GM21825 (cell line): Measurements from ENCODE around the gene RYR1.
"Not testable (repeated sequence)": the region's sequence is repeated elsewhere in the genome, so short reads cannot be mapped to it uniquely, and the experiment has no call there.

Experiments used
- ATAC-seq: cut with Tn5 transposase; IDR thresholded peaks from one replicate; pipeline ENCODE4 v1.9.1; 2021; ENCODE audit warnings: mild to moderate bottlenecking, moderate library complexity; ENCODE audit not compliant: unreplicated experiment

RYR1 gene

DNA sequence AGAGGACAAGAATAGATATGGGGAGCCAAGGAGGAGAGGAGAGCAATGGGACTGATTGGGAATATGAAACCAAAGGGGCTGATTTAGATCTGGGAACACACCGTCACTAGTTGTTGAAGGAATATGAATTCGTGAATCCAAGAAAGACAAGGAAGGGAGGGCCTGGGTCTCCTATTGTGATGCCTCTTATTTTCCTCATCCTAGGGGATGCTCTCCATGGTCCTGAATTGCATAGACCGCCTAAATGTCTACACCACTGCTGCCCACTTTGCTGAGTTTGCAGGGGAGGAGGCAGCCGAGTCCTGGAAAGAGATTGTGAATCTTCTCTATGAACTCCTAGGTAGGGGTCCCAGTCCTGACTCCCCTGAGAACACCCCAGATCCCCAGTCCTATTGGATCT lies 21.5 kb downstream of the RYR1 start:
- no peak for ATAC-seq

DNA sequence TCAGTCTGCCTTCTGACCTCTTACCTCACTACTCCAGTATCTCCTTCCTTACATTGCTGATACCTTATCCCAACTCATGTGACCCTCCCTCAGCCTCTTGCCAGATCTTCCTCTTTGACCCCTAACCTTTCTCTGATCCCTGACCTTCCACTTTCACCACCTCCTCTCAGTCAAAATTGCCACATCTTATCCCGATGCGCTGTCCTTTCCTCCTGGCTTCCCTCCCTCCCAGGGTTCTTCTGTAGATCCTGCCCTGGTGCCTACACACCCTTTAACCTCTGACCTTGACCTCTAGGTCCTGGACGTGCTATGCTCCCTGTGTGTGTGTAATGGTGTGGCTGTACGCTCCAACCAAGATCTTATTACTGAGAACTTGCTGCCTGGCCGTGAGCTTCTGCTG lies 23.7 kb downstream of the RYR1 start:
- no peak for ATAC-seq

DNA sequence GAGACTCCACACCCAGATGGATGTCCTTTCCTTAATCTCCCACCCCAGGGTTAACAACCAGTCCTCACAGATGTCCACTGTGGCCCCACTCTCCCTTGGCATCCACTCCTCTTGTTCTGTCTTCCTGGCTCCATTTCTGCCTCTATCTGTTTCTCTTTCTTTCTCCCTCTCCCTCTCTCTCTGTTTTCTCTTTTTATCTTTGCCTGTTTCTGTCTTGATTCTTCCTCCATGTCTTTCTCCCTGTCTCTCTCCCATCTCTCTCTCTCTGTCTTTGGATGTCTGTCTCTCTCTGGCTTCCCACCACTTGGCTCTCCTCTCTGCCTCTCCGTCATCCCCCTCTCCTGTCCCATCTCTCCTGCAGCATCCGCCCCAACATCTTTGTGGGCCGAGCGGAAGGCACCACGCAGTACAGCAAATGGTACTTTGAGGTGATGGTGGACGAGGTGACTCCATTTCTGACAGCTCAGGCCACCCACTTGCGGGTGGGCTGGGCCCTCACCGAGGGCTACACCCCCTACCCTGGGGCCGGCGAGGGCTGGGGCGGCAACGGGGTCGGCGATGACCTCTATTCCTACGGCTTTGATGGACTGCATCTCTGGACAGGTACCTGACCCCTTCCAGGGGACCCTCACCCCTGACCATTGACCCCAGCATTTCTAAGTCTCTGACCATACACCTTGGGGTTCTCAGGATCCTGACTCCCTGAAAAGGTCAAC lies 24.4 kb downstream of the RYR1 start:
- no peak for ATAC-seq

DNA sequence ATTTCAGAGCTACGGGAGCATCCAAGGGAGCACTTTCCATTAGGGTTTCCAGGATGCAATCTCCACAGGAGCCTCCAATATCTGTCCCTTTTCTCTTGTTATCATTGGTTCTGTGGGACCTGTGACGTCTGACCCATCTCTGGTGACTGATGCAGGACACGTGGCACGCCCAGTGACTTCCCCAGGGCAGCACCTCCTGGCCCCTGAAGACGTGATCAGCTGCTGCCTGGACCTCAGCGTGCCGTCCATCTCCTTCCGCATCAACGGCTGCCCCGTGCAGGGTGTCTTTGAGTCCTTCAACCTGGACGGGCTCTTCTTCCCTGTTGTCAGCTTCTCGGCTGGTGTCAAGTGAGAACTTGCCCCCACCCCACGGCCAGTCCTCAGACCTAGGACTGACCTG lies 25.5 kb downstream of the RYR1 start:
- ATAC-seq, result no peak

DNA sequence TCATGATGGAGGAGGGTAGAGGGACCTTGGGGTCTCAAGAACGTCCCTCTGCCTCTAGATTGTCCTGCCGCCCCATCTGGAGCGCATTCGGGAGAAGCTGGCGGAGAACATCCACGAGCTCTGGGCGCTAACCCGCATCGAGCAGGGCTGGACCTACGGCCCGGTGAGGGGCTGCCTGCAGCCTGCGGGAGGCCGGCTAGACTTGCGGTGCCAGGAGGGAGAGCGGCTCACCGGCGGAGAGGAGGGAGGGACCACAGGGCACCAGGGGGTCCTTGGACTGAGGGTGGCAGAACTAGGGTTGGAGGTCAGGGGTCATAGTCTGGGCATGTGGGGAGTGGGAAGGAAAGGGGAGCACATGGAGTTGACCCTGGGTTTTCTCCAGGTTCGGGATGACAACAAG lies 29.9 kb downstream of the RYR1 start:
- no peak for ATAC-seq

DNA sequence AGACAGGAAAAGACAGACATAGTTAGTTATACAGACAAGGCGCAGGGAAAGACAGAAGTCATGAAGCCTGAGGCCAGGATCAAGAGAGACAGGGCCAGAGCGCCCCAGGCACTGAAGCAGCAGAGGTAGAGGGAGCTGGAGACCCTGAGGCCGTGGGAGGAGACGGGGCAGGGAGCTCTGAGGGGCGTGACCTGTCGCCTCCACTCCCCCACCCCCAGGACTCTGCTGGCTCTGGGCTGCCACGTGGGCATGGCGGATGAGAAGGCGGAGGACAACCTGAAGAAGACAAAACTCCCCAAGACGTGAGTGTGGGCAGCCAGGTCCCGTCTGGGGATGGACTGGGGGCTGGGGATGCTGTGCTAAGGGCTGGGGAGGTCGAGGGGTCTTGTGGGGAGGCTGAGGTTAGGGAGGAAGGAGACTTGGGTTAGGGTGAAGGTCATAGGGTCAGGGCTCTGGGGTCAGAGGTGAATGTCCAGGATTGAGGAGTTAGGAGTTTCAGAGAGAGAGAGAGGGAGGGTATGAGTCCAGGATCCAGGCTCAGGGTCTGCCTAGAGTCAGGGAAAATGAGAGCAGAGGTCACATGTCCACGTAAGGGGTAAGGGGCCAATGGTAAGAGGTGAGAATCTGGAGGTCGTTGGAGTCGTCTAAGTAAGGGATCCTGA lies 31.1 kb downstream of the RYR1 start:
- ATAC-seq, result no peak

DNA sequence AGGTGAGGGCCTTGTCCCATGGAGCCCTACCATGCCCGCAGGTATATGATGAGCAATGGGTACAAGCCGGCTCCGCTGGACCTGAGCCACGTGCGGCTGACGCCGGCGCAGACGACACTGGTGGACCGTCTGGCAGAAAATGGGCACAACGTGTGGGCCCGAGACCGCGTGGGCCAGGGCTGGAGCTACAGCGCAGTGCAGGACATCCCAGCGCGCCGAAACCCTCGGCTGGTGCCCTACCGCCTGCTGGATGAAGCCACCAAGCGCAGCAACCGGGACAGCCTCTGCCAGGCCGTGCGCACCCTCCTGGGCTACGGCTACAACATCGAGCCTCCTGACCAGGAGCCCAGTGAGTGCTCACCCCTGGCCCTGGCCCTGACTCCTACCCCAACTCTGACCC lies 32.6 kb downstream of the RYR1 start:
- ATAC-seq, result no peak

DNA sequence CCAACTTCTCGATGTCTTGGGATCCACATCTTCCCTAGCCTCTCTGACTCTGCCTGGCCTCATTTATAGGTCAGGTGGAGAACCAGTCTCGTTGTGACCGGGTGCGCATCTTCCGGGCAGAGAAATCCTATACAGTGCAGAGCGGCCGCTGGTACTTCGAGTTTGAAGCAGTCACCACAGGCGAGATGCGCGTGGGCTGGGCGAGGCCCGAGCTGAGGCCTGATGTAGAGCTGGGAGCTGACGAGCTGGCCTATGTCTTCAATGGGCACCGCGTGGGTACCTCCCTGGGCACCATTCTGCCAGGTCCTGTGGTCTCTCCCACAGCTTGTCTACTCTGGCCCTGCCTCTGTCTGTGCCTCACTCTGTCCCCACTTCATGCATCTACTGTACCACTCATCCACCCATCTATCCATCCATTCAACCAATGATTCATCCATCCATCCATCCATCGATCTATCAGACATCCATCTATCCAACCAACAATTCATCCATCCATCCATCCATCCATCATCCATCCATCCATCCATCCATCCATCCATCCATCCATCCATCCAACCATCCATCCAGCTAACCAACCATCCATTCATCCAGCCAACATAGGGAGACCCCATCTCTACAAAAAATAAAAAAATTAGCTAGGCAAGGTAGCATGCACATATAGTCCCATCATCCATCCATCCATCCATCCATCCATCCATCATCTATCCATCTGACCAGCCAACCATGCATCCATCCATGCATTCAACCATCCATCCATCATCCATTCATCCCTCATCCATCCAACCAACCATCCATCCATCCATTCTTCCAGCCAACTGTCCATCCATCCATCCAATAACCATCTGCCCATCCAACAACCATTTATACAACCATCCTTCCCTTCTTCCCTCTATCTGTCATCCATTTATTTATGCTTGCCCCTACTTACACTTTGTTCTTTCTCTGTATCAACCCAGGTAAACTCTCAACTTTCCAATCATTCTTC lies 34.3 kb downstream of the RYR1 start:
- no peak for ATAC-seq

DNA sequence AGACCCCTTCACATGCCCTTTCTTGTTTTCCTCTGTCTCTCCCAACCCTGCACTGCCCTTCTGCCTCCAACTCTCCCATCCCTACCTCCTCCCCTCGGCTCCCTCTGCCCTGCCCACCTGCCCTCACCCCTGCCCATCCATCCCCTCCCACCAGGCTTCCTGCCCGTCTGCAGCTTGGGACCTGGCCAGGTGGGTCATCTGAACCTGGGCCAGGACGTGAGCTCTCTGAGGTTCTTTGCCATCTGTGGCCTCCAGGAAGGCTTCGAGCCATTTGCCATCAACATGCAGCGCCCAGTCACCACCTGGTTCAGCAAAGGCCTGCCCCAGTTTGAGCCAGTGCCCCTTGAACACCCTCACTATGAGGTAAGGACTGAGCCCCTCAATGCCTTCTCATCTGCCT lies 35.7 kb downstream of the RYR1 start:
- no peak for ATAC-seq

DNA sequence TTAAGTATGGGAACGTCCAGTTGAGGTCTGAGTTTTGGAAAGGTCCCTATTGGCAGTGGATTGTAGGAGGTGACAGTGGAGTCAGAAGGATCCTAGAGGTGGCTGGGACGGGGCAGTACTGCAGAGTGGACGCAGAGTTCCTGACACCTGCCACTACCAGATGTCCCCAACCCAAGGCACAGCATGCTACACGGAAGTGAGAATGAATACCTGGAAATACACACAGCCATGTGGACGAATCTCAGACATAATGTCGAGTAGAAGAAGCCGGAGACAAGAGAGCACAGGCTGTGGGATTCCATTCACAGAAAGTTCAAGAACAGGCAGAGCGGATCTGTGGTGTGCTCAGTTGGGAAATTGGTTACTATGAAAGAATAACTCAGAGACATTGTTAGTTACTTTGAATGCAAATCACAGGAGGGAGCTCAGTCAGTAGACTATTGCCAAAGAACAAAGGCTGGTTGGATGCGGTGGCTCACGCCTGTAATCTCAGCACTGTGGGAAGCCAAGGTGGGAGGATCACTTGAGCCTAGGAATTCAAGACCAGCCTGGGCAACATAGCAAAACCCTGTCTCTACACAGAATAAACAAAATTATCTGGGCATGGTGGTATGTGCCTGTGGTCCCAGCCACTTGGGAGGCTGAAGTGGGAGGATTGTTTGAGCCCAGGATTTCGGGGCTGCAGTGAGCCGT lies 37.4 kb downstream of the RYR1 start:
- ATAC-seq, result no peak

DNA sequence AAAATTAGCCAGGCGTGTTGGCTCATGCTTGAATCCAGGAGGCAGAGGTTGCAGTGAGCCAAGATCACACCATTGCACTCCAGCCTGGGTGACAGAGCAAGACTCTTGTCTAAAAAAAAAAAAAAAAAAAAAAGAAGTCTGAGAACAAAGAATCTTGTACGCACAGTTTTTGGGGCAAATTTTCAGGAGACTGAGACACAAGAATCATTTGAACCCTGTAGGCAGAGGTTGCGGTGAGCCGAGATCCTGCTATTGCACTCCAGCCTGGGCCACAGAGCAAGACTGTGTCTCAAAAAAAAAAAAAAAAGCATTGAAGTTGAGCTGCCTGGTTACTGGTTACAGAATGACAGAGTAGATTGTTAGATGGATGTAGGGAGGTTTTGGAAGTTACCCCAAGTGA lies 39.2 kb downstream of the RYR1 start:
- not testable (repeated sequence) for ATAC-seq

DNA sequence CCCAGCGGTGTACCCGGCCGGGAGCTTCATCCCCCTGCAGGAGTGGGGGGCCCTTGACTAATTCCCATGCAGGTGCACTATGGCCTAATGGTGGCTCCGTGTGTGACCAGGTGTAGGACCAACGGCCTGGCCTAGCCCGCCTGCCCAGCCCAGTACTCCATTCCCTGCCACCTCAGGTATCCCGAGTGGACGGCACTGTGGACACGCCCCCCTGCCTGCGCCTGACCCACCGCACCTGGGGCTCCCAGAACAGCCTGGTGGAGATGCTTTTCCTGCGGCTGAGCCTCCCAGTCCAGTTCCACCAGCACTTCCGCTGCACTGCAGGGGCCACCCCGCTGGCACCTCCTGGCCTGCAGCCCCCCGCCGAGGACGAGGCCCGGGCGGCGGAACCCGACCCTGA lies 39.7 kb downstream of the RYR1 start:
- no peak for ATAC-seq

DNA sequence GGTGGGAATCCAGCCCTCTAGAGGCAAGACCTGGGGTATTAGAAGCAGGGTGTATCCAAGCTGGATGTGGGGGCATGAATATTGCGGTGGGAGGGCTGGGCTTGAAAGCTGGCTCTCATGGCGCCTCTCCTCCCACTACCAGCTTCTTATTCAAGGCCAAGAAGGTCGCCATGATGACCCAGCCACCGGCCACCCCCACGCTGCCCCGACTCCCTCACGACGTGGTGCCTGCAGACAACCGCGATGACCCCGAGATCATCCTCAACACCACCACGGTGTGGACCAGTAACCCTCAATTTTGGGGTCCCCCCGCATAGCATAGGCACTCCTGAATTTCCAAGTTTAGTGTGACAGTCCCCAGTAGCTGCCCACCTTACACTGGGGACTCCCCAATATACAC lies 41.7 kb downstream of the RYR1 start:
- ATAC-seq, result no peak

DNA sequence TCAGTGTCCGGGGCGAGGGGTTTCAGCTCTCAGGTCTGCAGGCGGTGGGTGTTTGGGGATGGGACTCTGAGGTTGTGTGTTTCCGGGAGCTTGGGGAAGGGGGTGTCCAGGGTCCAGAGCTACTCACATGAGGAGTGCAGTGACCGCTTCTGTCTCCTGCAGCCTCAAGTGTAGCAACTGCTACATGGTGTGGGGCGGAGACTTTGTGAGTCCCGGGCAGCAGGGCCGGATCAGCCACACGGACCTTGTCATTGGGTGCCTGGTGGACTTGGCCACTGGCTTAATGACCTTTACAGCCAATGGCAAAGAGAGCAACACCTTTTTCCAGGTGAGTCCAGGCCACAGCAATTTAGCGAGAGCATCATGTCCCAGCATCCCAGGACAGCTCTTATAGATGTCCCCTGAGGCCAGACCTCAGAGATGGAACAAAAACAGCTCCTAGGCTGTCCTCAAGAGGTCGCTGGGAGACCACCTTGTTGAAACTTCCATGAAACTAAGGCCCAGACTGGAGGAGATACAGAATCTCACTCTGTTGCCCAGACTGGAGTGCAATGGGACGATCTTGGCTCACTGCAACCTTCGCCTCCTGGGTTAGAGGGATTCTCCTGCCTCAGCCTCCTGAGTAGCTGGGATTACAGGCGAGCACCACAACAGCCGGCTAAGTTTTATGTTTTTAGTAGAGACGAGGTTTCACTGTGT lies 44.9 kb downstream of the RYR1 start:
- no peak for ATAC-seq

DNA sequence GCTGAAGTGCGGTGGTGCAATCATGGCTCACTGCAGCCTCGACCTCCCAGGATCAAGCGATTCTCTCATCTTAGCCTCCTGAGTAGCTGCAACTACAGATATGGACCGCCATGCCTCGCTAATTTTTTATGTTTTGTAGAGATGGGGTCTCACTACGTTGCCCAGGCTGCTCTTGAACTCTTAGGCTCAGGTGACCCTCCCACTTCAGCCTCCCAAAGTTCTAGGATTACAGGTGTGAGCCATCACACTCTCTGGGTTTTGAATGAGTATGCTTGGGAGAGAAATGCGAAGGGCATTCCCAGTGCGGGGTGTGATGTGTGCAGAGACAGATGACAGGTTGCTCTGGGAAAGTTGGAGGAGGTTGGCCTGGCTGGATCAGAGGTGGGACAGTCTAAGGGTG lies 49.0 kb downstream of the RYR1 start:
- ATAC-seq, result no peak

DNA sequence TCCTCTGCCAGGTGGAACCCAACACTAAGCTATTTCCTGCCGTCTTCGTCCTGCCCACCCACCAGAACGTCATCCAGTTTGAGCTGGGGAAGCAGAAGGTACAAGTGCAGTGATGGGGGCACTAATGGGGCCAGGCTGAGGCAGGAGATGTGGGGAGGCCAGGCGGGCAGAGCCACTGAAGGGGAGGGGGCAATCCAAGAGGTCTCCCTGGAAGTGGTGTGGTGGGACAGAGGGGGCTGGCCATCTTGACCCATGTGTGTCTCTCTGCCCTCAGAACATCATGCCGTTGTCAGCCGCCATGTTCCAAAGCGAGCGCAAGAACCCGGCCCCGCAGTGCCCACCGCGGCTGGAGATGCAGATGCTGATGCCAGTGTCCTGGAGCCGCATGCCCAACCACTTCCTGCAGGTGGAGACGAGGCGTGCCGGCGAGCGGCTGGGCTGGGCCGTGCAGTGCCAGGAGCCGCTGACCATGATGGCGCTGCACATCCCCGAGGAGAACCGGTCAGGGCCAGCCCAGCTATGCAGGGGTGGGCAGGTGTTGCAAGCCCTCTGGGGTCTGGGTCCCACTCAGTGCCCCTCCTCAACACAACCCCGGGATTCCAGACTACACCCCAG lies 49.6 kb downstream of the RYR1 start:
- ATAC-seq, result no peak

DNA sequence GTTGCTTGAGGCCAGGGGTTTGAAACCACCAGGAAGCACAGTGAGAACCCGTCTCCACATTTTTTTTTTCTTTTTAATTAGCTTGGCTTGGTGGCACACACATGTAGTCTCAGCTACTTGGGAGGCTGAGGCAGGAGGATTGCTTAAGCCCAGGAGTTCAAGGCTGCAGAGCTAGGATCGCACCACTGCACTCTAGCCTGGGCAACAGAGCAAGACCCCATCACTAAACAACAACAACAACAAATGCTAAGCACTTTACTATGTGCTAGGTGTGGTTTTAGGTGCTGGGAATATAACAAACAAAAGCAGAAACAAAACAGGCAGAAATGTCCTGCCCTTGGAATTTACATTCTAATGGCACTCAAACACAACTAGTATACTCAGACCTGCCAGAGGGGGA lies 51.3 kb downstream of the RYR1 start:
- no peak for ATAC-seq

DNA sequence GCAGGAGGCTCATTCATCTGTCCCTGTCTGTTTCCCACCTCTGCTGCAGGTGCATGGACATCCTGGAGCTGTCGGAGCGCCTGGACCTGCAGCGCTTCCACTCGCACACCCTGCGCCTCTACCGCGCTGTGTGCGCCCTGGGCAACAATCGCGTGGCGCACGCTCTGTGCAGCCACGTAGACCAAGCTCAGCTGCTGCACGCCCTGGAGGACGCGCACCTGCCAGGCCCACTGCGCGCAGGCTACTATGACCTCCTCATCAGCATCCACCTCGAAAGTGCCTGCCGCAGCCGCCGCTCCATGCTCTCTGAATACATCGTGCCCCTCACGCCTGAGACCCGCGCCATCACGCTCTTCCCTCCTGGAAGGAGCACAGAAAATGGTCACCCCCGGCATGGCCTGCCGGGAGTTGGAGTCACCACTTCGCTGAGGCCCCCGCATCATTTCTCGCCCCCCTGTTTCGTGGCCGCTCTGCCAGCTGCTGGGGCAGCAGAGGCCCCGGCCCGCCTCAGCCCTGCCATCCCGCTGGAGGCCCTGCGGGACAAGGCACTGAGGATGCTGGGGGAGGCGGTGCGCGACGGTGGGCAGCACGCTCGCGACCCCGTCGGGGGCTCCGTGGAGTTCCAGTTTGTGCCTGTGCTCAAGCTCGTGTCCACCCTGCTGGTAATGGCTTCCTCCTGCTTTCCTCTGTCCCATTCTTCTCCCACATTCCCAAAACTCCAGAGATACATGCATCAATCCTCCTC lies 52.2 kb downstream of the RYR1 start:
- ATAC-seq, result no peak

DNA sequence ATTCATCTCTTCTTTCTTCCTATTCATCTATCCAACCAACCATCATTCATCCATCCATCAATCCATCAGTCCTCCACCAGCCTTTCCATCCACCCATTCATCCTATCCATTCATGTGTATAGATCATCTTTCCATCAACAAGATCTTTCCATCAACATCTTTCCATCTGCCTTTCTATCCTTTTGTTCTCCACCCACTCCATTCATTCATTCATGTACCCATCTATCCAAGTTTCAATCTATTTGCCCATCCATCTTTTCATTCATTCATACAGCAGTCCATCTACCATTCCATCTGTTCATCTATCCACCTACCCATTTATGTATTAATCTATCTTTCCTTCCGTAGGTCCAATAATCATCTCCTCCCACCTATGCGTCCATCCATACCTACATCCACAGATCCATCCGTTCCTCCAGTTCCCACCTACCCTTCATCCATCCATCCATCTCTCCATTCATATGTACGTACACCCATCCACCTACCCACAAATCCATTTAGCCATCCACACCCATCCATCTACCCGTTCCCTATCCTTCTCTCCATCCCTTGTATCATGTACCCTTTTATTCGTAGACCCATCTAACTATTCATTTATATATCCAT lies 53.3 kb downstream of the RYR1 start:
- no peak for ATAC-seq
